ENCODE measurements around the gene RGCC.
A peak's percentile ranks its signal among the peaks of the same experiment; 100 is the strongest.

RGCC gene

DNA sequence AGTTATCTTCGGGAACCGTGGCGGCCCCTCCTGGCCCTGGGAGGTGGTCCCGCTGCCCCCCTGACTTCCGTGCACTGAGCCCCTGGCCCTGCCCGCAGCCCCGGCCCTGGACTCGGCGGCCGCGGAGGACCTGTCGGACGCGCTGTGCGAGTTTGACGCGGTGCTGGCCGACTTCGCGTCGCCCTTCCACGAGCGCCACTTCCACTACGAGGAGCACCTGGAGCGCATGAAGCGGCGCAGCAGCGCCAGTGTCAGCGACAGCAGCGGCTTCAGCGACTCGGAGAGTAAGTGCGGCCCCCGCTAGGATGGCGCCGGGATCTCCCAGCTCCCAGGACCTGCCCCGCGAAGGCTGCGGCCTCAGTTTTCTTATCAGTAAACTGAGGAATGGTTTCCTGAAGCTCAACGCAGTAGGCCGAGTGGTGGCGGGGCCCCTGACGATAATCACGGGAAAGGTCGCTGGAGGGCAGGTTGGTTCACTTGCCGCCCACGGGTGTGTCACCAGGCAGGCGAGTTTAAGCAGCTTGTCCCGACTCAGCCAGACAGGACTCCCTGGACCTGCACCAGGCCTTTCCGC, 924 bp downstream of the RGCC start:
- ChIA-PET POLR2A (interaction anchor here (0.6 kb wide), 1 partner anchor 397 kb away, joined by 3 read pairs; the partner anchor contains the start of gene WBP4), CTCF (interaction anchor here (1.4 to 1.9 kb wide), 3 partner anchors 40 to 192 kb away, joined by 3 to 4 read pairs (median 4); no protein-coding TSS in a partner anchor)
- Histone ChIP-seq H3K36me3 (ENCODE audit: control insufficient read depth in 2 of 2, insufficient read depth in 1 of 2, low read length in 2 of 2) (no peaks in the 10 kb centered on the region), H3K27ac (ENCODE audit: extremely low read depth, low read depth, low read length) (no peak overlapping the region; the same call in 1 of the 2 replicates), H3K4me1 (ENCODE audit: control insufficient read depth, insufficient read depth, low read length) (no peaks in the 10 kb centered on the region), H3K4me3 (ENCODE audit: low read depth, low read length) (peak overlapping the region; percentile 50), H3K9me3 (ENCODE audit: control insufficient read depth, insufficient read depth, low read depth, low read length) (no peaks in the 10 kb centered on the region)
- TF ChIP-seq SCRT2 (tag by site-specific recombination; IDR thresholded peaks at IDR 0.05) (no peak), ZNF670 (tag by site-specific recombination; IDR thresholded peaks at IDR 0.05; ENCODE audit: low read depth) (no peak), ZNF23 (tag by site-specific recombination; IDR thresholded peaks at IDR 0.05; ENCODE audit: borderline replicate concordance) (no peak), ZNF169 (tag by site-specific recombination; IDR thresholded peaks at IDR 0.05) (no peak)
- TF ChIP-seq, protein P1, sequence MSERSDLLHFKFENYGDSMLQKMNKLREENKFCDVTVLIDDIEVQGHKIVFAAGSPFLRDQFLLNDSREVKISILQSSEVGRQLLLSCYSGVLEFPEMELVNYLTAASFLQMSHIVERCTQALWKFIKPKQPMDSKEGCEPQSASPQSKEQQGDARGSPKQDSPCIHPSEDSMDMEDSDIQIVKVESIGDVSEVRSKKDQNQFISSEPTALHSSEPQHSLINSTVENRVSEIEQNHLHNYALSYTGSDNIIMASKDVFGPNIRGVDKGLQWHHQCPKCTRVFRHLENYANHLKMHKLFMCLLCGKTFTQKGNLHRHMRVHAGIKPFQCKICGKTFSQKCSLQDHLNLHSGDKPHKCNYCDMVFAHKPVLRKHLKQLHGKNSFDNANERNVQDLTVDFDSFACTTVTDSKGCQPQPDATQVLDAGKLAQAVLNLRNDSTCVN (tag by site-specific recombination; optimal IDR thresholded peaks at IDR 0.05): no peak
- TF ChIP-seq, protein P2, sequence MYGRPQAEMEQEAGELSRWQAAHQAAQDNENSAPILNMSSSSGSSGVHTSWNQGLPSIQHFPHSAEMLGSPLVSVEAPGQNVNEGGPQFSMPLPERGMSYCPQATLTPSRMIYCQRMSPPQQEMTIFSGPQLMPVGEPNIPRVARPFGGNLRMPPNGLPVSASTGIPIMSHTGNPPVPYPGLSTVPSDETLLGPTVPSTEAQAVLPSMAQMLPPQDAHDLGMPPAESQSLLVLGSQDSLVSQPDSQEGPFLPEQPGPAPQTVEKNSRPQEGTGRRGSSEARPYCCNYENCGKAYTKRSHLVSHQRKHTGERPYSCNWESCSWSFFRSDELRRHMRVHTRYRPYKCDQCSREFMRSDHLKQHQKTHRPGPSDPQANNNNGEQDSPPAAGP (tag by site-specific recombination; IDR thresholded peaks at IDR 0.05): no peak

DNA sequence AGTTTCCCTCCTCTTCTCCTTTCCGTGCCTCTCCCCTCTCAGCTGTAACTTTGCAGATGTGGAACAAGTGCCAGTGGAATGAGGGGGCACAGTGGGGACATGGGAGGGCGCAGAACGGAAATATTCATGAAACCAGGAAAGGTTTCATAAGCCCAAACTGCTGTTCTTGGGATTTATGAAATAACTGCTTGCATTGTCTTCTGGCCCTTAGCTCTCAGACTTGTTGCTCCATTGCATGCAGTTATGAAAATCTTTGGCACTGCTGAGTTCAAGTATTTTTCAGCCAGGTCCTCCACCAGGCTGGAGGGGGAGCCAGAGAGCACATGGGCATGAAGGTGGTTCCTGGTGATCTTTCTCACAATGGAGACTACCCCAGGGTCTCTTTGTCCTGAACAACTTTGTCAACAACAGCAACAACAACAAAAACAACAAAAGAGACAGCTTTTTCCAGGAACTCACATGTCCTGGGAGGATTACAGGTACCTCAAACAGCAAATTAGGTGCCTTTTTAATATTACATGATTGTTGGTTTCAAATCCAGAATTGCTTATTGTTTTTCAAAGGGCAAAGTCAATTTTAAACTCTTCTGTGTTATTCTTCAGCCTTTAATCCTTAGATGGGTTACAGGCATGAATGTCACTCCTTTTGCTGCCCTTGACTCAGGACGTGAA, 1.5 kb downstream of the RGCC start:
- Histone ChIP-seq H3K9me3 (ENCODE audit: control insufficient read depth, insufficient read depth, low read depth, low read length) (no peaks in the 10 kb centered on the region), H3K4me3 (ENCODE audit: low read depth, low read length) (no peak overlapping the region), H3K4me1 (ENCODE audit: control insufficient read depth, insufficient read depth, low read length) (no peaks in the 10 kb centered on the region), H3K36me3 (ENCODE audit: control insufficient read depth in 2 of 2, insufficient read depth in 1 of 2, low read length in 2 of 2) (no peaks in the 10 kb centered on the region), H3K27ac (ENCODE audit: extremely low read depth, low read depth, low read length) (no peak overlapping the region)
- ChIA-PET CTCF (interaction anchor here (0.6 to 1.9 kb wide), 6 partner anchors 39 to 1372 kb away, joined by 3 to 4 read pairs (median 3); no protein-coding TSS in a partner anchor), POLR2A (no interaction called here)
- TF ChIP-seq ZNF416 (tag by site-specific recombination; IDR thresholded peaks at IDR 0.05): no peak
- no peak for TF ChIP-seq ZNF311 (tag by site-specific recombination; IDR thresholded peaks at IDR 0.05; ENCODE audit: borderline replicate concordance)
- TF ChIP-seq ZNF707 (tag by site-specific recombination; IDR thresholded peaks at IDR 0.05): no peak
- peak; percentile 55; the same call in 1 of the 2 replicates for TF ChIP-seq ZSCAN30 (tag by site-specific recombination; IDR thresholded peaks at IDR 0.05)
- peak; percentile 48; the same call in 1 of the 2 replicates for TF ChIP-seq SCRT1 (tag by site-specific recombination; IDR thresholded peaks at IDR 0.05; ENCODE audit: borderline replicate concordance)
- TF ChIP-seq ZNF48 (tag by site-specific recombination; IDR thresholded peaks at IDR 0.05): no peak
- peak; percentile 92 for TF ChIP-seq SCRT2 (tag by site-specific recombination; IDR thresholded peaks at IDR 0.05)

DNA sequence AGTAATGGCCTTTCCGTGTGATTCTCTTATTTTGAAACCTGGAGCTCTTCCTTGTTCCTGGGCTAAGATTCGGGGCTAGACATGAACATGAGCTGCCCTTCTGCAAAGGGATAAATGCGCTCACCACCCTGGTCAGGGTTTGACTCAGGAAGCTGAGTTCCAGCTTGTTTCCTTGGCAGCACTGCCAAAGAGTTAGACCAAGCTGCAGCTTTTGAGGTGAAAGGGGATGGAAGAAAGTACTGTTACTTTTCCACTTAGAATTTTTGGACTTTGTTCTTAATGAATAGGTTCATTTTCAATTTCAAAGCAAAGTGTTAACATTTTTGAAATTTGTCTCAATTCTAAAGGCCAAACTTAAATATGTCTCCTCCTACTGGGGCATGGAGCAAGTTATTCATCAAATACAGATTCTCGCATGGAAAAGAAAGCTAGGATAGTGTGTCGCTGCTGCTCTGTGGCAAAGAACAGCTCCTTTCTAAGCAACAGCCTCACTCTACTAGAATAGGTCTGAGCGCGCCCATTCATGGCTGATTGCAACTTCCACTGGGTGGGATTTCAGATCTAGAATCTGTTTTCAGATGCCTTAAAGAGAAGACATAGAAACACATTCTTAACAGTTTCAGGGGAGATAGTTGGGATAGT, 2.2 kb downstream of the RGCC start:
- POLR2A ChIA-PET: no interaction called here

More for the DNA sequence above, 2.2 kb downstream of the RGCC start:
- Histone ChIP-seq H3K4me1 (ENCODE audit: control insufficient read depth, insufficient read depth, low read length) (no peaks in the 10 kb centered on the region), H3K27ac (ENCODE audit: extremely low read depth, low read depth, low read length) (no peak overlapping the region), H3K36me3 (ENCODE audit: control insufficient read depth in 2 of 2, insufficient read depth in 1 of 2, low read length in 2 of 2) (no peaks in the 10 kb centered on the region), H3K9me3 (ENCODE audit: control insufficient read depth, insufficient read depth, low read depth, low read length) (no peaks in the 10 kb centered on the region), H3K4me3 (ENCODE audit: low read depth, low read length) (no peak overlapping the region)
- CTCF ChIA-PET: interaction anchor here (0.6 to 2.0 kb wide), 9 partner anchors 39 to 1372 kb away, joined by 3 to 5 read pairs (median 4); no protein-coding TSS in a partner anchor
- TF ChIP-seq, protein P3, sequence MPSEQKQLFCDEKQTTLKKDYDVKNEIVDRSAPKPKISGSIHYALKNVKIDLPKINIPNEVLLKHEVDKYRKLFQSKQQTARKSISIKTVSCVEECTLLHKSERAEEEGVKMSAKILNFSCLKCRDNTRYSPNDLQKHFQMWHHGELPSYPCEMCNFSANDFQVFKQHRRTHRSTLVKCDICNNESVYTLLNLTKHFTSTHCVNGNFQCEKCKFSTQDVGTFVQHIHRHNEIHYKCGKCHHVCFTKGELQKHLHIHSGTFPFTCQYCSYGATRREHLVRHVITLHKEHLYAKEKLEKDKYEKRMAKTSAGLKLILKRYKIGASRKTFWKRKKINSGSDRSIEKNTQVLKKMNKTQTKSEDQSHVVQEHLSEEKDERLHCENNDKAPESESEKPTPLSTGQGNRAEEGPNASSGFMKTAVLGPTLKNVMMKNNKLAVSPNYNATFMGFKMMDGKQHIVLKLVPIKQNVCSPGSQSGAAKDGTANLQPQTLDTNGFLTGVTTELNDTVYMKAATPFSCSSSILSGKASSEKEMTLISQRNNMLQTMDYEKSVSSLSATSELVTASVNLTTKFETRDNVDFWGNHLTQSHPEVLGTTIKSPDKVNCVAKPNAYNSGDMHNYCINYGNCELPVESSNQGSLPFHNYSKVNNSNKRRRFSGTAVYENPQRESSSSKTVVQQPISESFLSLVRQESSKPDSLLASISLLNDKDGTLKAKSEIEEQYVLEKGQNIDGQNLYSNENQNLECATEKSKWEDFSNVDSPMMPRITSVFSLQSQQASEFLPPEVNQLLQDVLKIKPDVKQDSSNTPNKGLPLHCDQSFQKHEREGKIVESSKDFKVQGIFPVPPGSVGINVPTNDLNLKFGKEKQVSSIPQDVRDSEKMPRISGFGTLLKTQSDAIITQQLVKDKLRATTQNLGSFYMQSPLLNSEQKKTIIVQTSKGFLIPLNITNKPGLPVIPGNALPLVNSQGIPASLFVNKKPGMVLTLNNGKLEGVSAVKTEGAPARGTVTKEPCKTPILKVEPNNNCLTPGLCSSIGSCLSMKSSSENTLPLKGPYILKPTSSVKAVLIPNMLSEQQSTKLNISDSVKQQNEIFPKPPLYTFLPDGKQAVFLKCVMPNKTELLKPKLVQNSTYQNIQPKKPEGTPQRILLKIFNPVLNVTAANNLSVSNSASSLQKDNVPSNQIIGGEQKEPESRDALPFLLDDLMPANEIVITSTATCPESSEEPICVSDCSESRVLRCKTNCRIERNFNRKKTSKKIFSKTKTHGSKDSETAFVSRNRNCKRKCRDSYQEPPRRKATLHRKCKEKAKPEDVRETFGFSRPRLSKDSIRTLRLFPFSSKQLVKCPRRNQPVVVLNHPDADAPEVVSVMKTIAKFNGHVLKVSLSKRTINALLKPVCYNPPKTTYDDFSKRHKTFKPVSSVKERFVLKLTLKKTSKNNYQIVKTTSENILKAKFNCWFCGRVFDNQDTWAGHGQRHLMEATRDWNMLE (tag by site-specific recombination; conservative IDR thresholded peaks at IDR 0.05; ENCODE audit: low read depth): no peak
- TF ChIP-seq ZNF221 (tag by site-specific recombination; IDR thresholded peaks at IDR 0.05; ENCODE audit: borderline replicate concordance) (no peak), PRDM1 (tag by site-specific recombination; IDR thresholded peaks at IDR 0.05) (peak; percentile 66), ZNF302 (tag by site-specific recombination; IDR thresholded peaks at IDR 0.05; ENCODE audit: low read depth) (no peak), HOXD13 (CRISPR knock-in tag; IDR thresholded peaks at IDR 0.05; ENCODE audit: borderline replicate concordance) (no peak)

Measured in HEK293 (cell line).